HG03520 (cell line): ENCODE measurements around the gene CUTC.
"Not testable (repeated sequence)": the region's sequence is repeated elsewhere in the genome, so short reads cannot be mapped to it uniquely, and the experiment has no call there.

Source experiments
- ATAC-seq: cut with Tn5 transposase; IDR thresholded peaks from one replicate; pipeline ENCODE4 v1.9.1; 2021; ENCODE audit warnings: mild to moderate bottlenecking, moderate library complexity; ENCODE audit not compliant: unreplicated experiment

CUTC gene

GRCh38 chr10:99742254-99742653 lies 10.2 kb downstream of the CUTC start:
- no peak for ATAC-seq

GRCh38 chr10:99742701-99743100 lies 10.7 kb downstream of the CUTC start:
- no peak for ATAC-seq

GRCh38 chr10:99743841-99744240 lies 11.8 kb downstream of the CUTC start:
- ATAC-seq, result no peak

- not testable (repeated sequence) for ATAC-seq
Observed at GRCh38 chr10:99746166-99746565, 14.1 kb downstream of the CUTC start.

- ATAC-seq, result no peak
Observed at GRCh38 chr10:99748823-99749451, 16.9 kb downstream of the CUTC start.

- ATAC-seq, result no peak
Observed at GRCh38 chr10:99750641-99751040, 18.6 kb downstream of the CUTC start.

- no peak for ATAC-seq
Observed at GRCh38 chr10:99754670-99755069, 22.6 kb downstream of the CUTC start.

- no peak for ATAC-seq
Observed at GRCh38 chr10:99756159-99756558, 24.1 kb downstream of the CUTC start.

GRCh38 chr10:99758211-99758891 lies 26.3 kb downstream of the CUTC start:
- ATAC-seq, result no peak

GRCh38 chr10:99760321-99760720 lies 28.3 kb downstream of the CUTC start:
- ATAC-seq, result no peak

- ATAC-seq, result no peak
Observed at GRCh38 chr10:99761365-99761764, 29.3 kb downstream of the CUTC start.

GRCh38 chr10:99765672-99766301 lies 33.8 kb downstream of the CUTC start:
- no peak for ATAC-seq

- no peak for ATAC-seq
Observed at GRCh38 chr10:99766302-99766681, 34.3 kb downstream of the CUTC start.

GRCh38 chr10:99767901-99768300 lies 35.9 kb downstream of the CUTC start:
- no peak for ATAC-seq

GRCh38 chr10:99768556-99768955 lies 36.5 kb downstream of the CUTC start:
- ATAC-seq, result no peak

GRCh38 chr10:99769706-99770105 lies 37.7 kb downstream of the CUTC start:
- ATAC-seq, result no peak

GRCh38 chr10:99770408-99771045 lies 38.5 kb downstream of the CUTC start:
- no peak for ATAC-seq

GRCh38 chr10:99775850-99776249 lies 43.8 kb downstream of the CUTC start:
- ATAC-seq, result no peak

GRCh38 chr10:99777918-99778714 lies 46.1 kb downstream of the CUTC start:
- no peak for ATAC-seq

- ATAC-seq, result no peak
Observed at GRCh38 chr10:99779335-99779734, 47.3 kb downstream of the CUTC start.
